ENCODE results near the gene ATOSA.

Gene ATOSA

GRCh38 chr15:52652984-52653383 is 26.2 kb downstream of the ATOSA start:
- DNase-seq (ENCODE audit: low read depth): no peak

- DNase-seq (ENCODE audit: low read depth): no peak
Observed at GRCh38 chr15:52652286-52652685, 26.9 kb downstream of the ATOSA start.

- peak; percentile 13 for DNase-seq (ENCODE audit: low read depth)
Observed at GRCh38 chr15:52651868-52652267, 27.3 kb downstream of the ATOSA start.

- DNase-seq (ENCODE audit: low read depth): no peak
Observed at GRCh38 chr15:52651114-52651513, 28.1 kb downstream of the ATOSA start.

GRCh38 chr15:52649686-52650085 is 29.5 kb downstream of the ATOSA start:
- no peak for DNase-seq (ENCODE audit: low read depth)

GRCh38 chr15:52645916-52646315 is 33.3 kb downstream of the ATOSA start:
- DNase-seq (ENCODE audit: low read depth): no peak

GRCh38 chr15:52642386-52643361 is 36.5 kb downstream of the ATOSA start:
- no peak for DNase-seq (ENCODE audit: low read depth)

GRCh38 chr15:52636459-52636858 is 42.7 kb downstream of the ATOSA start:
- no peak for DNase-seq (ENCODE audit: low read depth)

GRCh38 chr15:52635908-52636307 is 43.3 kb downstream of the ATOSA start:
- DNase-seq (ENCODE audit: low read depth): no peak
